ENCODE results near the gene GABRR3.
"Not testable (repeated sequence)": the region's sequence is repeated elsewhere in the genome, so short reads cannot be mapped to it uniquely, and the experiment has no call there.

The GABRR3 gene

DNA sequence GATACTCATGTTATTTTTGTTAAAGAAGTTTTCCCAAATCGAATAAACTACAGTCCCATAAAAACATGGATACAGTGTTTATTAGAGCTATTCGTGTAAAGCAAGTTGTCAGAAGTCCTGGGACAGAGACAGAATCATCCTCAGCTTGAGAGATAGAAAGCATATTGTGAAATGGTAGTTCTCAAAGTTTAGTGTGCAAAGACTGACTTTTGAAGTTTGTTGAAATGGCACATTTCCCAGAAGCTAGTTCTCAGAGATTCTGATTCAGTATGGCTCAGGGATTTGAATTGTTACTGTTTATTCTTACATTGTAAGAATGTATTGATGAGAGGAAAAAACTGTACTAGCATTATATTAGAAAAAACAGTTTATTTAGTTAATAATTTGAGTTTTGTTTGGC lies 22.1 kb downstream of the GABRR3 start:
- in situ Hi-C loops (cut with MboI; ENCODE audit: low sequenced_read_pairs) = no loop called here

DNA sequence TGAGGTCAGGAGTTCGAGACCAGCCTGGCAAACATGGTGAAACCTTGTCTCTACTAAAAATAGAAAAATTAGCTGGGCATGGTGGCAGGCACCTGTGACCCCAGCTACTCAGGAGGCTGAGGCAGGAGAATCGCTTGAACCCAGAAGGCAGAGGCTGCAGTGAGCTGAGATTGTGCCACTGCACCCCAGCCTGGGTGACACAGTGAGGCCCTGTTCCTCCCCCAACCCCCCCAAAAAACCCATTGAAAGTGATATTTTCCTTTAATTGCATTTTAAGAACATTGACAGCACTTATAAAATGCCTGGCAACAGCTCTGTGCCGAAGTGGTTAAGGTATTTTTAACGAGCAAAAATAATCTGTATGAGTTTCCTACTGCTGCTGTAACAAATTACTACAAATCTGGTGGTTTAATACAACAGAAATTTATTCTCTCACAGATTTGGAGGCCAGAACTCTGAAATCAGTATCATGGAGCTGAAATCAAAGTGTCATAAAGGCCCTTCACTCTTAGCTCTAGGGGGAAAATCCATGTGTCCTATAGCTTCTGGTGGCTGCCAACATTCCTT lies 24.1 kb downstream of the GABRR3 start:
- H3K9me3 ChIP-seq; in situ Hi-C loops (cut with MboI; ENCODE audit: low sequenced_read_pairs): not testable (repeated sequence)

More for the DNA sequence above, 22.1 kb downstream of the GABRR3 start:
- Histone ChIP-seq H3K36me3 (replicated peaks) (no peaks in the 10 kb centered on the region), H3K4me3 (no peak overlapping the region), H3K4me1 (peaks cover 15% of the 10 kb centered on the region), H3K27me3 (ENCODE audit: low read depth) (no peaks in the 10 kb centered on the region), H3K9me3 (no peaks in the 10 kb centered on the region)
- no peak for DNase-seq (ENCODE audit: low spot score in 2 of 2)

DNA sequence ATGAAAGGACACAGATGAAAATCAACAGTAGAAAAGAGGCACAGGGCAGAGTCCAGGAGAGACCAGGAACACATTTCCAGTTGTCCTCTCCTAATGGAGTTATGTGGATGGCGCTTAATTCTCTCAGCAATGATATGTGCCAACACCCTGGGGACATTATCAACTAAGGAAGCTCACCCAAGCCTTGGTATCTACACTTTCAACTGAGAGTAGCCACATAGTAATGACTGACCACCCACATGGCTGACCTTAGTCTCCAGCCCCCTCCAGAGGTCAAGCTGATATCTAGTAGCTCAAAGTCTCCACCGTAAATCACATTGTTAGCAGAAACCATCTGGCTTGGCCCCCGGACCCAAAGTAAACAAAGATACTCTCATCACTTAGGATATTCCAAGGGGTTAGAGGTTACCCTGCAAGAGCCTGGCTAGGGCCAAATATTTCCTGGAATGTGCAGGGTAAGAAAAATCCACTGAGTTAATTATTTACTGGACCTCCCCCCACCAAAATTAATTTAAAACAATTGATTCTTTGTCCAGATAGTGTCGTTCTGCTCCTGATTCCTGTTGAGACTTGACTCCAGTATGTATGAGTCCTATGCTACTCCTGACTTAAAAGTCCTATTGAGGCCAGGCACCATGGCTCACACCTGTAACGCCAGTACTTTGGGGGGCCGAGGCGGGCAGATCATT lies 24.8 kb downstream of the GABRR3 start:
- H3K4me3 ChIP-seq = no peak overlapping the region
- in situ Hi-C loops (cut with MboI; ENCODE audit: low sequenced_read_pairs) = no loop called here
- DNase-seq (ENCODE audit: low spot score in 2 of 2) = no peak

More for the DNA sequence above, 24.1 kb downstream of the GABRR3 start:
- H3K4me1 ChIP-seq = peaks cover 15% of the 10 kb centered on the region
- H3K4me3 ChIP-seq; H3K36me3 ChIP-seq (replicated peaks); H3K27me3 ChIP-seq (ENCODE audit: low read depth); DNase-seq (ENCODE audit: low spot score in 2 of 2): not testable (repeated sequence)

DNA sequence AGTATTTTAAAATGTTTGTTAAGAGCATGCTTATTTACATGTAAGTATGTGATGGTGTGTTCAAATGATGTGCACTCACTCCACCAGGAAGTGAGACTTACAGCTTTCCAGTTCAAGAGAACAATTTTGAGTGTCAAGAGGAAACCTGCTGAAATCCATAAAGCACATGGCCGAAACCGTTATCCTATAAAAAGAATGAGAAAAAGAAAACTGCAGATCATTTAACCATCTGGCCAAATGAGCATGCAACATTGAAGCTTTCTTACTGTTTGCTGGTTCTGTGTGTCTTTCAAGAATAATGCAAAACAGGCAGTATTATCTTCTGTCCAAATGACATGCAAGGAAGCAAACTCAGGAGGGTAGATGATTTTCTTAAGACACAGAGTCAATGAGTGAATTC lies 26.3 kb downstream of the GABRR3 start:
- Histone ChIP-seq H3K4me1 (peaks cover 9% of the 10 kb centered on the region), H3K9me3 (no peaks in the 10 kb centered on the region), H3K36me3 (replicated peaks) (no peaks in the 10 kb centered on the region), H3K4me3 (no peak overlapping the region), H3K27me3 (ENCODE audit: low read depth) (no peaks in the 10 kb centered on the region)
- in situ Hi-C loops (cut with MboI; ENCODE audit: low sequenced_read_pairs) = no loop called here
- DNase-seq (ENCODE audit: low spot score in 2 of 2) = no peak

More for the DNA sequence above, 24.8 kb downstream of the GABRR3 start:
- peaks cover 15% of the 10 kb centered on the region for H3K4me1 ChIP-seq
- no peaks in the 10 kb centered on the region for H3K9me3 ChIP-seq
- H3K36me3 ChIP-seq (replicated peaks) = no peaks in the 10 kb centered on the region
- no peaks in the 10 kb centered on the region for H3K27me3 ChIP-seq (ENCODE audit: low read depth)

DNA sequence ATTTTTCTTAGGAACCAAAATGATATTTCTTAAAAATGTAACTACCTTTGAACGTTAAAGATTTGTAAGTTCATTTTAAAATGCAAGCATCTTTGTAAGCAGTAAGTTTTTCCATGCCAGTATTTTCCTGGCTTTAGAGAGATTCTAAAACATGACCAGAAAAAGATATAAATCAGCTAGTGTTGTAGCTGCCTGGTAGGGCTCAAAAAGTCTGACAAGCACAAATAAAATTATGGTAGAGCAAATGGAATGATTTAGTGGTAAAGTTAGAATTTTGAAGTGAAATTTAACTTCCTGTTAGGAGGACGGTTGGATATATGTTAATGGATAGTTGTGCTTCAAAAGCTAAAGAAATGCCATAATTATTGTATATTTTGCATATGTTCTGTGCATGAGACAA lies 29.7 kb downstream of the GABRR3 start:
- no peak overlapping the region for H3K4me3 ChIP-seq
- H3K27me3 ChIP-seq (ENCODE audit: low read depth) = no peaks in the 10 kb centered on the region
- no peaks in the 10 kb centered on the region for H3K4me1 ChIP-seq
- DNase-seq (ENCODE audit: low spot score in 2 of 2) = no peak
- in situ Hi-C loops (cut with MboI; ENCODE audit: low sequenced_read_pairs) = no loop called here
- no peaks in the 10 kb centered on the region for H3K9me3 ChIP-seq
- no peaks in the 10 kb centered on the region for H3K36me3 ChIP-seq (replicated peaks)

DNA sequence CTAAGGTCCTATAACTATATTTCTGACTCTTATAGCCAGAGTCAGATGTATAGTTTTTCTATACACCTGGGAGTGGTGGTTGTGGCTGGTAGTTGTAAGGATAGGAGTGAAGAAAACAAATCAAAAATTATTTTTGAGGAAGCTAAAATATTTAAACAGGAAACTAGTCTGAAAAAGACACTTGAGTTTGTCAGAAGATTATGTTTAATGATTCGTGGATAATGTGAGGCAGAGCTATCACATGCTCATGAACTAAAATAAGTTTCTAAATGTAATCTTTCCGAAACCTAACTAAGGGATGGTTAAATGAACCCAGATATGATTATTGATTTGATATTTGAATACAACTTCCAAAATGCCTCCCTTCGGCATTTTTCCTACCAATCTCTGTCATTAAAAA lies 30.4 kb downstream of the GABRR3 start:
- no peaks in the 10 kb centered on the region for H3K9me3 ChIP-seq
- in situ Hi-C loops (cut with MboI; ENCODE audit: low sequenced_read_pairs) = no loop called here
- no peaks in the 10 kb centered on the region for H3K4me1 ChIP-seq
- no peaks in the 10 kb centered on the region for H3K27me3 ChIP-seq (ENCODE audit: low read depth)
- no peak overlapping the region for H3K4me3 ChIP-seq
- no peaks in the 10 kb centered on the region for H3K36me3 ChIP-seq (replicated peaks)
- no peak for DNase-seq (ENCODE audit: low spot score in 2 of 2)

DNA sequence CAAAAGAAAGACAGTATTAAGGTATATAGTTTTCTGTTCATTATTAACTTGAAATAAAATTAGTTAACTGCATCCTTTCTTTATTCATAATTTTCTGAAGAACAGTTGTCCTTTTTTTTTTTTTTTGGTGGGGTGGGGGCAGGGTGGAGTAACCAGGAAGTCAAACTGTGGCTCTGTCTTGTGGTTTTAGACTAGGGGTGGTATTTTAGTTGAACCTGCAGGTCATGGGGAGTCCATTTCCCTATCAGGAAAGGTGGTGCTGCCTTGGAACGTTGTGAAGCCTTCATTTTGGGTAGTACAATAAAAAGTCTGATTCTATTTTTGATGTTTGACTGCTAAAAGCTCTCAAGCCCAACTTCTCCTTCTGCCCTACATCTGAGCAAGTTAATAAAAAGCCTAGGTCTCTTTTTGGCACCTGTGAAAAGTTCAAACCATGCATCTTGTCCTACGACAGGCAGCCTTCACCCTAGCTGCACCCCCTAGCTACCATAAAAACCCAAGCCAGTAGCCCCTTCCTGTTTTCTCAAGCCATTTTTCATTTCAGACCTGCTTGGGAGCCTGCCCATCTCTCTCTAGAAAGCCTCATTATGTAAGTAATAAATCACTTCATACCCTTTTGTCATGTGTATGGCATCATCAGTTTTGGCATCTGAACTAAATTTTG lies 31.7 kb downstream of the GABRR3 start:
- no peak for DNase-seq (ENCODE audit: low spot score in 2 of 2)
- Histone ChIP-seq H3K4me3 (no peak overlapping the region), H3K9me3 (no peaks in the 10 kb centered on the region), H3K27me3 (ENCODE audit: low read depth) (no peaks in the 10 kb centered on the region), H3K4me1 (no peaks in the 10 kb centered on the region), H3K36me3 (replicated peaks) (no peaks in the 10 kb centered on the region)
- in situ Hi-C loops (cut with MboI; ENCODE audit: low sequenced_read_pairs) = no loop called here

DNA sequence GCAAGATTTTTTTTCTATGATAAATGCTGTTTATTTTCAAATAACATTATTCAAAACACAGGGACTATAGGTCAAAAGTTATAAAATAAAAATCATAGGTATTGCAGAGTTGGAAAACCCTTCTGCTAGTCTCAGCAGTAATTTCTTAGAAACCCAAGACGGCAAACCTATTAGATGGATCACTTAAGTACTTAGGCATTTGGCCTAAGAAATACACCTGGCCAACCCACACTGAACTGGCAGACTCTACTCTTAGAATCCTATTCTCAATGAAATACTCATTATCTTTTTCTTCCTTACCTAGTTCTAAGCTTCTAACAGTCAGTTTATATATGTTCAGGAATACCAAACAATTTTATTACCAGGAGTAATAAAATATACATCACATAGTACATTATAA lies 32.4 kb downstream of the GABRR3 start:
- in situ Hi-C loops (cut with MboI; ENCODE audit: low sequenced_read_pairs) = no loop called here
- no peaks in the 10 kb centered on the region for H3K4me1 ChIP-seq
- H3K4me3 ChIP-seq = no peak overlapping the region
- H3K36me3 ChIP-seq (replicated peaks) = no peaks in the 10 kb centered on the region
- H3K9me3 ChIP-seq = no peaks in the 10 kb centered on the region
- no peaks in the 10 kb centered on the region for H3K27me3 ChIP-seq (ENCODE audit: low read depth)
- no peak for DNase-seq (ENCODE audit: low spot score in 2 of 2)

DNA sequence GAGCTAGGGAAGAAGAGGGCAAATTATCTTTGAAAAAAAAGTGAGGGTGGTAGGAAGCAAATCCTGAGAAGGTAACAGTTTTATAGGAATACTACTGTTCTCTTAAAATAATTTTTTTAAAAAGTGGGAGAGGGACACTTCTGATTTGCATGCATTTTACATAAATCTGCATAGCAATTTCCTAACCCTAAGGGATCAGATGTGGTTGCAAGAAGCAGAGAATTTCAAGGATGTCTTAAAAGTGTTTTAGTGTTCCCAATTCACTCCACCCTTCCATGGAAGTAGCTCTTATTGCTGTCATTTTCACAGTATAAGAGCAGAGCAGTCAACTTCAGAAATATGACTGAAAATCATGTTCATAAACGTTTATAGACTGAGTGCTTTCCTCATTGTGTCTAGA lies 35.1 kb downstream of the GABRR3 start:
- Histone ChIP-seq H3K4me1 (no peaks in the 10 kb centered on the region), H3K9me3 (no peaks in the 10 kb centered on the region), H3K27me3 (ENCODE audit: low read depth) (no peaks in the 10 kb centered on the region), H3K4me3 (no peak overlapping the region), H3K36me3 (replicated peaks) (no peaks in the 10 kb centered on the region)
- in situ Hi-C loops (cut with MboI; ENCODE audit: low sequenced_read_pairs) = no loop called here
- DNase-seq (ENCODE audit: low spot score in 2 of 2) = no peak

DNA sequence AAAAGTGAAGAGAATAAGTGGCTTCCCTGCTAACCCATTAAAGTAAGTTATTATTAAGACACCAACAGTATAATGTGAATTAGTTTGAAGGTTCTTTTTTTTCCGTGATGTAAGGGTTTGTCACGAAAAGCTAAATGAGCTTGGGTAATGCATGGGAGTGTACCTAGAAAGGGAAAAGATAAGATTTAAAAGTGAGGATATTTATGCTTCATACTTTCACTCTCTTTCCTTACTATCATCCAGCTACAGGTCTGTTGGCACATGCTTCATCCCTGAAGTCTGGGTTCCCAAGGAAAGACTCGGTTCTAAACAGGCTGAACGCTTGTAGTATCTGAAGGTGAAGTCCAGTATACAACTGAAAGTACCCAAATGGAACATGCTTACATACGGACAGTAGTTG lies 36.0 kb downstream of the GABRR3 start:
- DNase-seq (ENCODE audit: low spot score in 2 of 2) = no peak
- no peaks in the 10 kb centered on the region for H3K27me3 ChIP-seq (ENCODE audit: low read depth)
- in situ Hi-C loops (cut with MboI; ENCODE audit: low sequenced_read_pairs) = no loop called here
- H3K9me3 ChIP-seq = no peaks in the 10 kb centered on the region
- no peak overlapping the region for H3K4me3 ChIP-seq
- no peaks in the 10 kb centered on the region for H3K36me3 ChIP-seq (replicated peaks)
- H3K4me1 ChIP-seq = no peaks in the 10 kb centered on the region

DNA sequence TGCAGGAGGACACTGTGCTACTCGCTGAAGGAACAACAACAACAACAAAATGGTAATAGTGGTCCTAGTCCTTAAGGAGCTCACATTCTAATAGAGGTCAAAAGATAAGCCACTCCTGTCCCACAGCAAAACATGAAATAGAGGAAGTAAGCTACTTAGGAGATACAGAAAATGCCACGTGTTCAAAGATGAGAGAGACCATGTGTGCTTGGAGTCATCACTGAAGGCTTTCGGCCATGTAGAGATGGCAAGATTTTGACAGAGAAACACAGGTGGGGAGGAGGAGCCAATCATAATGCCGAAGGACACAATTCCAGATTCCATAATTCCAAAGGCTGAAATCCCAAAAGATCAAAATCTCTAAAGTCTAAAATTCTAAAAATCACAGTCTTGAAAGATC lies 38.1 kb downstream of the GABRR3 start:
- no peak for DNase-seq (ENCODE audit: low spot score in 2 of 2)

DNA sequence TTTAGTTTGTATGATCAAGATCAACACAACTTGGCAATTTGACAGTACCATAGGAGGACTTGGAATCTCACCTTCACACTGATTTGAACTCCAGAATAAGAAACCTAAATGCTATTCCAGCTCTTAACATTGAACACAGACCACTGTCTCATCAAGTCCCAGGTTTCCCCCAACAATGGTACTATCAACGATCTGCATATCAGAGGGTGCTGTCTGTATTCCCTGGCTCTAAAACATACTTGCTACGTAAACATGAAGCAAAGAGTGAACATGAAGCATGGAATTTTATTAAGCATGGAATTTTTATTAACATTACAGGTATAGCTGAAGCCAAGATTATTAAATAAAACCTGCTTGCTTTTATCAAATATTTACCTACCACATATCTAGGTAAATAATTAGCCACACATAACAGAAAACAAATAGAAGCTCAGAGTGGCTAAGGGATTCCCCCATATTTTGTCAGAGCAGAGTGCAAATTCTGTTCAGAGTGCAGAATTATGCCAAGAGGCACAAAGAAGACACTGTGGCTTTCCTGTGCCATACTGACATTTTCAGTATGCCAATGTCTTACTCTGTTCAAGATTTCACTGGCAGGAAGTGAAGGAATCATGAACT lies 40.7 kb downstream of the GABRR3 start:
- in situ Hi-C loops (cut with MboI; ENCODE audit: low sequenced_read_pairs) = no loop called here
- DNase-seq (ENCODE audit: low spot score in 2 of 2) = no peak
- Histone ChIP-seq H3K9me3 (no peaks in the 10 kb centered on the region), H3K27me3 (ENCODE audit: low read depth) (no peaks in the 10 kb centered on the region), H3K4me3 (no peak overlapping the region), H3K4me1 (no peaks in the 10 kb centered on the region), H3K36me3 (replicated peaks) (no peaks in the 10 kb centered on the region)

More for the DNA sequence above, 38.1 kb downstream of the GABRR3 start:
- H3K27me3 ChIP-seq (ENCODE audit: low read depth) = no peaks in the 10 kb centered on the region
- H3K36me3 ChIP-seq (replicated peaks) = no peaks in the 10 kb centered on the region
- H3K4me1 ChIP-seq = no peaks in the 10 kb centered on the region
- no peak overlapping the region for H3K4me3 ChIP-seq
- in situ Hi-C loops (cut with MboI; ENCODE audit: low sequenced_read_pairs) = no loop called here
- H3K9me3 ChIP-seq = no peaks in the 10 kb centered on the region

DNA sequence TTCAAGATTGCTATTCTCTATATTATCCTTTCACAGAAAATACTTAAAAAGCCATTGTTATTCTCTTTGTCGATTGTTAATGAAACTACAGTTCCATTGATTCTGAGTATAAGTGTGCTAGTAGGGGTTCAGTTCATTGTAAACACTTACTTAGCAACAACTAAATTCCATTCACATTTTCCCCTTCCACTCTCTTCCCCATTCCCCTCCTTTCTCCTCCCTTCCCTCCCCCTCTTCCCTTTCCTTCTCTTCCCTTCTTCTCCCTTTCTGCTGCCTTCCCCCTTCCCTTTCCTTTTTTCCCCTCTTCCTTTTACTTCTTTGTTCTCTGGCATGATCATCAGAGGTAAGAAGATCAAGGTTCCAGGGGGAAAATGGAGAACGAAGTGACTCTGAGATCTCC lies 41.6 kb downstream of the GABRR3 start:
- no peak overlapping the region for H3K4me3 ChIP-seq
- no peaks in the 10 kb centered on the region for H3K27me3 ChIP-seq (ENCODE audit: low read depth)
- H3K9me3 ChIP-seq = no peaks in the 10 kb centered on the region
- in situ Hi-C loops (cut with MboI; ENCODE audit: low sequenced_read_pairs) = no loop called here
- no peaks in the 10 kb centered on the region for H3K36me3 ChIP-seq (replicated peaks)
- DNase-seq (ENCODE audit: low spot score in 2 of 2) = no peak
- H3K4me1 ChIP-seq = no peaks in the 10 kb centered on the region

DNA sequence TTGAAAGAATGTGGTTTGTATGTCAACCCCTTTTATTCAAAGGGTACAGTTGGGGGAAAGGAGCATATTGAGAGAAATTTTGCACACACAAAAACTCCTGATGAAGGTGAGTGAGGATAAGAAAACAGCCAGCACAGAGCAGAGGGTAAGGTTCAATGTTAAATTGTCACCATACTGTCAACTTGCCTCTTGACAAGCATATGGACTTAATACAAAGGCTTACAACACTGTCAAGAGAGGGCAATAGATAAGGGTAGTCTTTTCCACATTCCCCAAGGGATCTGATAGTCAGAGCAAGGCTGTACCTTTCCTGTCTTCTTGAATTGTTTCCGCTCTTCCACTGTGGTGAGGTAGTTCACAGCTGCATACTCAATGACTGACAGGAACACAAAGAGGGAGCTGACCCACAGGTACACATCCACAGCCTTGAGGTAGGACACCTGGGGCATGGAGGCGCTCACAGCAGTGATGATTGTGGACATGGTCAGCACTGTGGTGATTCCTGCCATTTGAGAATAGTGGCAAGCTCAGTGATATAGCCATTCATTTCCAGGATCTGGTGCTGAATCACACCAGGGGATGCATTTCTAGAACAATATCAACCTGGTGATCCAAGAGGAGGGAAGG lies 42.5 kb downstream of the GABRR3 start:
- DNase-seq (ENCODE audit: low spot score in 2 of 2) = no peak
- no peaks in the 10 kb centered on the region for H3K27me3 ChIP-seq (ENCODE audit: low read depth)
- H3K4me1 ChIP-seq = no peaks in the 10 kb centered on the region
- H3K4me3 ChIP-seq = no peak overlapping the region
- H3K36me3 ChIP-seq (replicated peaks) = no peaks in the 10 kb centered on the region
- H3K9me3 ChIP-seq = no peaks in the 10 kb centered on the region
- in situ Hi-C loops (cut with MboI; ENCODE audit: low sequenced_read_pairs) = no loop called here

Measured in HAP-1 (cell line).